Panc1 (cell line): ENCODE data around the gene MUC2. TPM values are rescaled to one million over a fixed set of nuclear protein-coding genes. Genes with fewer than 3 reads are reported as not detected.

Experiments
- ATAC-seq: fragments of 200-7000 bp; cut with Tn5 transposase; 2 replicates; pipeline ENCODE4 v1.9.1; 2020; ENCODE audit warnings: mild to moderate bottlenecking, moderate library complexity
- BruUV-seq: library from RNA; stranded (reverse); fragments of 400-500 nt; replicated peaks from 2 replicates; lab custom pipeline; 2021; lab: Mats Ljungman, UMichigan
- CTCF ChIA-PET: fragments of 300-600 bp; sonication (Branson Sonifier 250); formaldehyde crosslinking; loops from one replicate; lab custom pipeline; 2022; ENCODE audit warnings: antibody characterized with exemption; lab: Charles Lee
- POLR2A ChIA-PET: fragments of 300-600 bp; sonication (Branson Sonifier 250); formaldehyde crosslinking; loops from one replicate; lab custom pipeline; 2022; ENCODE audit warnings: antibody characterized with exemption; lab: Charles Lee
- DNase-seq: peaks from one replicate; pipeline ENCODE4 v3.0.0-alpha.2; 2010; ENCODE audit warnings: low read depth, low spot score
- H3K27ac ChIP-seq: 2 replicates; pipeline ENCODE4 v1.5.1; 2011; ENCODE audit warnings: mild to moderate bottlenecking, low read length, inconsistent platforms
- H3K27me3 ChIP-seq: fragments of 200-500 bp; sonication (Bioruptor generic); 2 replicates; pipeline ENCODE4 v1.6.0; 2014; ENCODE audit warnings: low read length, inconsistent platforms; ENCODE audit not compliant: control insufficient read depth, insufficient read depth
- H3K36me3 ChIP-seq: fragments of 200-500 bp; sonication (Bioruptor generic); 2 replicates; pipeline ENCODE4 v1.5.1; 2014; ENCODE audit warnings: inconsistent platforms, mild to moderate bottlenecking, low read length, moderate library complexity; ENCODE audit not compliant: control insufficient read depth, insufficient read depth
- H3K4me1 ChIP-seq: 2 replicates; pipeline ENCODE4 v1.5.1; 2011; ENCODE audit warnings: inconsistent platforms, mild to moderate bottlenecking, low read length, moderate library complexity; ENCODE audit not compliant: control insufficient read depth, insufficient read depth
- H3K4me3 ChIP-seq, 2 experiments: 2 replicates each; pipeline ENCODE4 v1.5.1; 2011 to 2012; ENCODE audit warnings: low read depth in 2 of 2, low read length in 2 of 2, mild to moderate bottlenecking in 2 of 2, inconsistent platforms in 1 of 2, moderate library complexity in 1 of 2
- H3K9me3 ChIP-seq: fragments of 200-500 bp; sonication (Bioruptor generic); 2 replicates; pipeline ENCODE4 v1.5.1; 2014; ENCODE audit warnings: low read depth, mild to moderate bottlenecking, inconsistent platforms, low read length, moderate library complexity; ENCODE audit not compliant: control insufficient read depth, insufficient read depth
- CTCF ChIP-seq: fragments of 450-650 bp; IDR thresholded peaks from 2 replicates; pipeline ENCODE4 v1.5.1; 2017; ENCODE audit warnings: mild to moderate bottlenecking
- POLR2AphosphoS5 ChIP-seq: IDR thresholded peaks from 2 replicates; pipeline ENCODE4 v1.6.1; 2012; ENCODE audit warnings: mild to moderate bottlenecking, low read depth, low read length, moderate library complexity
- REST ChIP-seq, 2 experiments: IDR thresholded peaks; 2 replicates each; pipeline ENCODE4 v1.6.1; 2011 to 2012; ENCODE audit warnings: low read depth in 2 of 2, control low read depth in 1 of 2, low read length in 1 of 2, mild to moderate bottlenecking in 1 of 2, moderate library complexity in 1 of 2; ENCODE audit not compliant: insufficient read depth in 1 of 2
- SIN3A ChIP-seq: IDR thresholded peaks from 2 replicates; pipeline ENCODE4 v1.6.1; 2012; ENCODE audit warnings: low read depth, mild to moderate bottlenecking, low read length, moderate library complexity, borderline replicate concordance; ENCODE audit not compliant: insufficient read depth
- TCF7L2 ChIP-seq: IDR thresholded peaks from 2 replicates; pipeline ENCODE4 v1.6.1; 2011; ENCODE audit warnings: mild to moderate bottlenecking, low read depth, low read length, inconsistent platforms
- in situ Hi-C: cut with HindIII; loops from 2 replicates; pipeline ENCODE4 v1.10.0; 2016; ENCODE audit warnings: low sequenced_read_pairs, low pct_unique_long_range_greater_than_20kb
- intact Hi-C: fragments of 100-400 bp; cut with micrococcal nuclease; formaldehyde crosslinking; loops from one replicate; pipeline ENCODE4 v1.10.0; 2022; ENCODE audit not compliant: unreplicated experiment
- total RNA-seq: library from RNA; stranded (reverse); gene quantifications from one replicate; pipeline ENCODE4 v1.2.1, GENCODE V29; 2021; ENCODE audit not compliant: unreplicated experiment

Gene MUC2
- total RNA-seq, 1 experiment from 2014 or later: 0.08 TPM

- Histone ChIP-seq H3K36me3 (no peaks in the 10 kb centered on the region), H3K4me3 (no peak within 1 kb of the TSS), H3K27ac (no peak within 1 kb of the TSS; the same call in 1 of the 2 replicates), H3K9me3 (no peaks in the 10 kb centered on the region), H3K4me1 (peaks cover 38% of the 10 kb centered on the region), H3K27me3 (no peaks in the 10 kb centered on the region)
- DNase-seq: no peak
- intact Hi-C loops (no loop called here), in situ Hi-C loops (no loop called here)
- ChIA-PET CTCF (no interaction called here), POLR2A (interaction anchor here (0.5 to 0.6 kb wide), 2 partner anchors 198 to 412 kb away, joined by 3 to 21 read pairs; no protein-coding TSS in a partner anchor)
- BruUV-seq: no TSS peak
- ATAC-seq: peak; percentile 70
- no peak for TF ChIP-seq POLR2AphosphoS5
- 0 out of 4 replicates have a peak, but pooled peaks of 1 of the 2 experiments have one; percentile 32 for TF ChIP-seq REST (IDR thresholded peaks at IDR 0.05; ENCODE audit: insufficient read depth in 1 of 2, low read depth in 2 of 2, low read length in 1 of 2)
Observed at GRCh38 chr11:1036303-1036923, 38.3 kb upstream of the MUC2 start, which contains the start of gene MUC6. Gene MUC6 (minus strand): TSS chr11:1036718. CDS start chr11:1036655, 63 bp downstream.

- Histone ChIP-seq H3K4me3 (no peak overlapping the region), H3K4me1 (peaks cover 43% of the 10 kb centered on the region), H3K36me3 (no peaks in the 10 kb centered on the region), H3K9me3 (no peaks in the 10 kb centered on the region), H3K27me3 (no peaks in the 10 kb centered on the region), H3K27ac (no peak overlapping the region)
- no TSS peak for BruUV-seq
- TF ChIP-seq CTCF (no peak), REST (IDR thresholded peaks at IDR 0.05; ENCODE audit: insufficient read depth in 1 of 2, low read depth in 2 of 2, low read length in 1 of 2) (no peak), SIN3A (no peak), POLR2AphosphoS5 (no peak), TCF7L2 (no peak)
- intact Hi-C loops: no loop called here
- ChIA-PET POLR2A (no interaction called here), CTCF (no interaction called here)
- in situ Hi-C loops: no loop called here
- DNase-seq (no peak), ATAC-seq (no peak)
Observed at GRCh38 chr11:1036931-1037330, 37.7 kb upstream of the MUC2 start.
